Suprapubic skin (tissue), 4 donors: ENCODE results near the gene IFFO2. TPM values are rescaled to one million over a fixed set of nuclear protein-coding genes. Genes with fewer than 3 reads are reported as not detected.
A peak's percentile ranks its signal among the peaks of the same experiment; 100 is the strongest.

Experiments used
- DNase-seq, 2 donors: peaks; one replicate each; pipeline ENCODE4 v3.0.0-alpha.2; 2019; ENCODE audit warnings: low spot score in 2 of 2
- H3K27ac ChIP-seq: fragments of 200-600 bp; sonication (generic); one replicate; pipeline ENCODE4 v1.5.1; 2019
- H3K27me3 ChIP-seq: fragments of 200-600 bp; sonication (generic); one replicate; pipeline ENCODE4 v1.5.1; 2019
- H3K36me3 ChIP-seq: fragments of 200-600 bp; sonication (generic); one replicate; pipeline ENCODE4 v1.5.1; 2019
- H3K4me1 ChIP-seq: fragments of 200-600 bp; sonication (generic); one replicate; pipeline ENCODE4 v1.5.1; 2019
- H3K4me3 ChIP-seq: fragments of 200-600 bp; sonication (generic); one replicate; pipeline ENCODE4 v1.5.1; 2019; ENCODE audit warnings: mild to moderate bottlenecking
- H3K9me3 ChIP-seq: fragments of 200-600 bp; sonication (generic); one replicate; pipeline ENCODE4 v1.5.1; 2019
- EP300 ChIP-seq: sonication (generic); formaldehyde crosslinking; IDR thresholded peaks from one replicate; pipeline ENCODE4 v1.6.1; 2017; ENCODE audit warnings: antibody characterized with exemption
- POLR2A ChIP-seq, 2 donors: fragments of 450-650 bp; IDR thresholded peaks; one replicate each; pipeline ENCODE4 v1.6.1; 2017; ENCODE audit warnings: antibody characterized with exemption in 2 of 2, mild to moderate bottlenecking in 2 of 2, moderate library complexity in 2 of 2
- POLR2AphosphoS5 ChIP-seq, 3 donors: sonication (generic); formaldehyde crosslinking; IDR thresholded peaks; one replicate each; pipeline ENCODE4 v1.6.1; 2017; ENCODE audit warnings: antibody characterized with exemption in 3 of 3
- WGBS: methylation state at CpG from one replicate; pipeline ENCODE4 v1.1.5; 2018; 5-methylcytosine and 5-hydroxymethylcytosine counted together
- total RNA-seq, 4 donors: library from RNA; depleted of rRNA; stranded (reverse); fragments of >200 nt; gene quantifications; one replicate each; pipeline ENCODE4 v1.1.0, GENCODE V29; 2016
- TF ChIP-seq, protein P1 (sequence below), 2 donors: fragments of 200-600 bp in 1 of 2; fragments of 450-650 bp in 1 of 2; sonication (generic) in 1 of 2; IDR thresholded peaks; one replicate each; pipeline ENCODE4 v1.5.1; 2016 to 2019; ENCODE audit warnings: antibody characterized with exemption in 2 of 2, mild to moderate bottlenecking in 1 of 2, moderate library complexity in 1 of 2

Gene IFFO2
- total RNA-seq, 4 donors from 2014 or later = 327 to 569 (median 449) TPM

DNA sequence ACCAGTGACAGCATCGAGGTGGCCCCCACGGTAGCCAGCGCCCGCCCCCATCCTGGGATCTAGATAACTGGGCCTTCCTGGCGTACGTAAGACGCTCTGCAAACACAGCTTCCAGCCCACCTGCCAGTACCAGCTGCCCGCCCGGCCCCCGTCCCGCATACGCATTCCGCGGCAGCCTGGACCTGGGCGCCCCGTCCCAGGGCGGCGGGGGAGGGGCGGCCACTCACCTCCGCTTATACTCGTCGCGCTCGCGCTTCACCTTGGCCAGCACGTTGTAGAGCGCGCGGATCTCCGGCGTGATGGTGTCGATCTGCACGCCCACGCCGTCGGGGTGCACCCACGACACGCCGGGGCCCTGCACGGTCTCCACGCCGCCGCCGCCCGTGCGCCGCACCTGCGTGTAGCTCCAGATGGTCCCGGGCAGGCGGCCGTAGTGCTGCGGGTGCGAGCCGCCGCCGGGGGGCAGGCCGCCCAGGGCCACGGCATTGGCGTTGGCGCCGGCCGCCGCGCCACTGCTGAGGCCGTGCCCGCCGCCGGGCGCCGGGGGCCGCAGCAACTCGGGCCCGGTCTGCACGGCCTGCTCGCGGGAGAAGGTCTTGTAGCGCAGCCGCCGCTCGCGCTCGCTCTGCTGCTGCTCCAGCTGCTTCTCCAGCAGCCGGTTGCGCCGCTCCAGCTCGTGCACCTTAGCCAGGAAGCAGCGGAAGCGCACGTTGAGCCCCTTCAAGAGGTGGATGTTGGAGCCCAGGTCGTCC lies 859 bp downstream of the IFFO2 start:
- TF ChIP-seq POLR2AphosphoS5 (IDR thresholded peaks at IDR 0.05) = no peak
- TF ChIP-seq POLR2A (IDR thresholded peaks at IDR 0.05) = peak in 1 of 2 donors; percentile 18
- no peaks in the 10 kb centered on the region for H3K9me3 ChIP-seq
- 2% methylated on average over 7 of the region's 90 CpGs for WGBS
- peak overlapping the region; percentile 80 for H3K4me3 ChIP-seq
- no peaks in the 10 kb centered on the region for H3K36me3 ChIP-seq
- no peaks in the 10 kb centered on the region for H3K27me3 ChIP-seq
- peak overlapping the region; percentile 95 for H3K27ac ChIP-seq
- peaks cover 72% of the 10 kb centered on the region for H3K4me1 ChIP-seq
- no peak for DNase-seq

DNA sequence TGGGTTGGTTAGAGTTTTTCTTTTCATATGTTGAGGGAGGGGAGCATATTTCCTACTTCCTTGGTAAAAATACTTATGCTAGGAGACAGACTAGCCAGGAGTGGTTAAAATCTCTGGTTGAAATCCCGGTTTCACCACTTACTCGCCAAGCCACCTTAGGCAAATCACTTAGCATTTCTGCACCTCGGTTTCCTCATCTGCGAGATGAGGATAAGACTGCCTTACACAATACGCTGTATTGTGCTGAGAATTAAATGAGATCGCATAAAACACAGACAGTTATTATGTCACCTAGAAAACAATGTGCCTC lies 1.4 kb downstream of the IFFO2 start:
- 11% methylated on average over 6 of the region's 6 CpGs for WGBS
- H3K4me1 ChIP-seq = peaks cover 75% of the 10 kb centered on the region

DNA sequence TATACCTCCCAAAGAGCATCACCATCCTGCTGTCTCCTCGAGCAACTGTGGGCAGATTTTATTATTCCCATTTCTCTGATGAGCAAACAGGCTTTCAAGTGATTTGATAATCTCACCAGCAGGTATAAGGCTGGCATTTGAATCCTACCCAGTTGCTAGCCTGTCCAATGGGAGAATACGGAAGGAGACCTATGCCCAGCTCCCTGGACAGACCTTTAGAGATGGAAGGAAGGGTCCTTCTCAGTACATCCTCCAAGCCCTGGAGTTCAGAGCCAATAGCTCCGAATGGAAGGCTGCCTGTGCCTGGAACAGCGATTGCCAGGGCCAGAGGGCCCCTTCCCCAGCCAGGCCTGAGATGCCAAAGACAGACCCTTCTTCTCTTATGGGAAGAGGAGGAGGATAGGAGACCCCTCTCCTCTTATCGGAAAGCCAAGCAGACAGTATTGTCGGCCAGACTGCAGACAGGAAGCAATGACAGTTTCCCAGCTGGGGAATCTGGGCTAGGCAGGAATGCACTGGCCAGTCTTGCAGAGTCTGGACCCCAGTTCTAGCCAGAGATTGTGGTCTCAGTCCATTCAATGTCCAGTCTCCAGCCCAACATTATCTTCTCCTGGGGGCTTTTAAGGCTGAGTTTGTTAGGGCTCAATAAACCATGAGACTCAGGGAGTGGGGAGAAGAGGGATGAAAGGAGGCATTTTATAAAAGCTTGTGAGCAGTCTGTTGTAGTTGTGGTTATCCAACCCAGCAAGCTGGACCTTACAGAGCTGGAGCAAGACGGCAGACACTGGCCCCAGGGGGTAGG lies 2.0 kb downstream of the IFFO2 start:
- H3K36me3 ChIP-seq = no peaks in the 10 kb centered on the region
- no peaks in the 10 kb centered on the region for H3K27me3 ChIP-seq
- TF ChIP-seq POLR2AphosphoS5 (IDR thresholded peaks at IDR 0.05) = no peak
- no peak for TF ChIP-seq POLR2A (IDR thresholded peaks at IDR 0.05)
- TF ChIP-seq, protein P1, sequence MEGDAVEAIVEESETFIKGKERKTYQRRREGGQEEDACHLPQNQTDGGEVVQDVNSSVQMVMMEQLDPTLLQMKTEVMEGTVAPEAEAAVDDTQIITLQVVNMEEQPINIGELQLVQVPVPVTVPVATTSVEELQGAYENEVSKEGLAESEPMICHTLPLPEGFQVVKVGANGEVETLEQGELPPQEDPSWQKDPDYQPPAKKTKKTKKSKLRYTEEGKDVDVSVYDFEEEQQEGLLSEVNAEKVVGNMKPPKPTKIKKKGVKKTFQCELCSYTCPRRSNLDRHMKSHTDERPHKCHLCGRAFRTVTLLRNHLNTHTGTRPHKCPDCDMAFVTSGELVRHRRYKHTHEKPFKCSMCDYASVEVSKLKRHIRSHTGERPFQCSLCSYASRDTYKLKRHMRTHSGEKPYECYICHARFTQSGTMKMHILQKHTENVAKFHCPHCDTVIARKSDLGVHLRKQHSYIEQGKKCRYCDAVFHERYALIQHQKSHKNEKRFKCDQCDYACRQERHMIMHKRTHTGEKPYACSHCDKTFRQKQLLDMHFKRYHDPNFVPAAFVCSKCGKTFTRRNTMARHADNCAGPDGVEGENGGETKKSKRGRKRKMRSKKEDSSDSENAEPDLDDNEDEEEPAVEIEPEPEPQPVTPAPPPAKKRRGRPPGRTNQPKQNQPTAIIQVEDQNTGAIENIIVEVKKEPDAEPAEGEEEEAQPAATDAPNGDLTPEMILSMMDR (IDR thresholded peaks at IDR 0.05) = no peak
- no peak for TF ChIP-seq EP300
- peaks cover 81% of the 10 kb centered on the region for H3K4me1 ChIP-seq
- peak overlapping the region; percentile 95 for H3K27ac ChIP-seq
- WGBS = 20% methylated on average over 7 of the region's 7 CpGs
- peak overlapping the region; percentile 80 for H3K4me3 ChIP-seq
- DNase-seq = no peak
- no peaks in the 10 kb centered on the region for H3K9me3 ChIP-seq

More for the DNA sequence above, 1.4 kb downstream of the IFFO2 start:
- DNase-seq = no peak
- TF ChIP-seq POLR2A (IDR thresholded peaks at IDR 0.05) = no peak
- no peak for TF ChIP-seq EP300
- TF ChIP-seq, protein P1 (IDR thresholded peaks at IDR 0.05) = no peak
- no peak for TF ChIP-seq POLR2AphosphoS5 (IDR thresholded peaks at IDR 0.05)
- H3K27ac ChIP-seq = peak overlapping the region; percentile 95
- H3K36me3 ChIP-seq = no peaks in the 10 kb centered on the region
- no peaks in the 10 kb centered on the region for H3K27me3 ChIP-seq
- no peaks in the 10 kb centered on the region for H3K9me3 ChIP-seq
- H3K4me3 ChIP-seq = peak overlapping the region; percentile 80

DNA sequence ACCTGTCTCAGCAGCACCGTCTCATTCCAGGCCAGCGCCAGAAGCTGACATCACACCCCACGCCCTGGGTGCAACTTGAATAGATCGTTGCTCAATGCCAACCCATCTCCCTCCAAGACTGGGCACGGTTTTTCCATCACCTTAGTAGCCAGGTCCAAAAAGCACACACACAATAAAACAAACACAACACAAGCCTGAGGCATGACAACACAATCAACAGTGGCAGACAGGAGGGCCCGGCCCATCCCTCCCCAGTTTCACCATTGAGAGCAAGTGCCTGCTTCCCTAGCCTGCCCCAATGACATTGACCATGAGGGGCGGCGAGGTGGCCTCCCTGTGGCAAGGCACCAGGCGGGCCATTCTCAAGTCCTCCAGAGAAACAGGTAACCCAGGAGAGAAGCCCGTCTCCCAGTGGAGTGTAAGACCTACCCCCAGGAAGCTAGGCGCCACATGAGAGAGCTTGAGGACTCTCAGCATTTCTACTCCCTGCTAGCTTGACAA lies 2.7 kb downstream of the IFFO2 start:
- WGBS = 48% methylated on average over 6 of the region's 11 CpGs
- Histone ChIP-seq H3K27ac (peak overlapping the region; percentile 95), H3K9me3 (no peaks in the 10 kb centered on the region), H3K27me3 (no peaks in the 10 kb centered on the region), H3K36me3 (no peaks in the 10 kb centered on the region), H3K4me3 (peak overlapping the region; percentile 80), H3K4me1 (peaks cover 81% of the 10 kb centered on the region)
- DNase-seq = no peak
- TF ChIP-seq POLR2A (IDR thresholded peaks at IDR 0.05) (peak in 1 of 2 donors; percentile 16), POLR2AphosphoS5 (IDR thresholded peaks at IDR 0.05) (peak; percentile 57 to 87 (median 69))
- TF ChIP-seq, protein P1 (IDR thresholded peaks at IDR 0.05) = no peak

DNA sequence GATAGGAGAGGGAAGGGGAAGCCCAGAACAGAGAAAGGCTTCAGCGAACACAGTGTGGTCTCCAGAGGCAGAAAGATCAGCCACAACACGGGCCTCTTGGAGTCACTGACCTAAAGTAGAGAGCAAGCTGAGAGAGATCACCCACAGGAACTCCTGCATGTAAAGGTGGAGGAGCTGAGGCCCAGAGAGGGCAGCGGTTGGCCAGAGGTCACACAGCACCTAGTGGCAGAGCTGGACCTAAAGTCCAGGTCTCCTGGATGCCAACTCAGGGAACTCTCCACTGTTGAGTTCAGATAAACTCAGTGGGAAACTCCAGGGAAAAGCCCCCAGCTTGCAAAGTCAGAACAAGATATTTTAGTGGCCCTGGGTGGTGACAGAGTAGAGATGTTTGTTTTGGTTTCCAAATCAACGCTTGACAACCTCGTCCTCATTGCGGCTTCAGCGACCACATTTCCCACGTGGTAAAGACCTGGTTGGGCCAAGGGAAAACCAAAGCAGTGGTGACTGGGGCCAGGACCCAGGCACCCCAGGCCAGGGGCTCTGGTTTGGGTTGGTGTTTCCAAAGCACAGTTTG lies 4.6 kb downstream of the IFFO2 start:
- WGBS = 29% methylated on average over 8 of the region's 8 CpGs
- Histone ChIP-seq H3K4me3 (peak overlapping the region; percentile 80), H3K27me3 (no peaks in the 10 kb centered on the region), H3K4me1 (peaks cover 86% of the 10 kb centered on the region), H3K27ac (peak overlapping the region; percentile 95), H3K9me3 (no peaks in the 10 kb centered on the region), H3K36me3 (no peaks in the 10 kb centered on the region)
- DNase-seq = no peak
- no peak for TF ChIP-seq POLR2A (IDR thresholded peaks at IDR 0.05)
- no peak for TF ChIP-seq EP300
- TF ChIP-seq POLR2AphosphoS5 (IDR thresholded peaks at IDR 0.05) = no peak
- TF ChIP-seq, protein P1 (IDR thresholded peaks at IDR 0.05) = no peak
